Glomerular endothelial cell (primary cell): ENCODE data around the gene PRR15L. TPM values are rescaled to one million over a fixed set of nuclear protein-coding genes. Genes with fewer than 3 reads are reported as not detected.
"Not testable (repeated sequence)": the region's sequence is repeated elsewhere in the genome, so short reads cannot be mapped to it uniquely, and the experiment has no call there.

ENCODE experiments used
- DNase-seq: peaks from one replicate; pipeline ENCODE4 v3.0.0-alpha.2; 2011; ENCODE audit warnings: low read depth, low spot score; ENCODE audit errors: extremely low read depth
- total RNA-seq: library from RNA; depleted of rRNA; stranded (reverse); fragments of >200 nt; gene quantifications from 2 replicates; pipeline ENCODE4 v1.2.3, GENCODE V29; 2015

Gene PRR15L
- total RNA-seq, 1 donor from 2014 or later = not detected

DNA sequence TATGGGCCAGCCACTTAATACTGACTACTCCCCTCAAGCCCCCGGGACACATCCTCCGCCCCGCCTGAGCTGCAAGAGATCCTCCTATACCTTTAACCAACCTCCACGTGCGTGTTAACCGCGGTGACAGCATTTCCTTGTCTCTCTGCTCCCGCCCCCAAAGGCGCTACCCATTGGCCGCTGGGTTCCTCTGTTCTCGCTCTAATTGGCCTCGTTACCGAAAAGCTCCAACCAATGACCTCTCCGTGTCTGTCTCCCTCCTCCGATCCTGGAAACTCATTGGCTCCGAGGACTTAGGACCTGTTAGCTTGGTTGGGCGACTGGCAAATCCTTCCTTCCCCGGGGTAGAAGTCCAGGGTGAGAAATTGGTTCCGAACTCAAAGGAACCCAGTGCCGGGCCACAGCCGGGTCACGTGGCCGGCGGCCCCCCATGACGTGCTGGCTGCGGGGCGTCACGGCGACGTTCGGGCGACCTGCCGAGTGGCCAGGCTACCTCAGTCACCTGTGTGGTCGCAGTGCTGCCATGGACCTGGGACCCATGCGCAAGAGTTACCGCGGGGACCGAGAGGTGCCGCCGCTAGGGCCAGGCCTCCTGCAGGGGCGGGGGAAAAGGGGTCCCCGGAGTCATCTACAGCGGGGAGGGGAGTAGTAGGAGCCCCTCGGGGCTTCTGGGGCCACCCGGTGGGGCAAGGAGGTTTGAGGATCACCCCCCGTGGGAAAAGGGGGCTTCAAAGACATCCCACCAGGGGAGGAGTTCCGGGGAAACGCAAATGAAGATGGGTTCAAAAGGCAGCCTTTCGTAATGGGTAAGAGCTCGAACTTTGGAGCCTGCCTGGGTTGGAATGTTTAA lies 16.2 kb downstream of the PRR15L start, which contains the start of gene PNPO:
Gene PNPO, plus strand, starts transcription at position 326 of the 850 bp plus-strand sequence. Its CDS starts 105 bp downstream, at position 431.
- DNase-seq = peak; percentile 99

GRCh38 chr17:47937941-47938340 lies 19.7 kb downstream of the PRR15L start:
- DNase-seq = no peak

GRCh38 chr17:47935961-47936360 lies 21.7 kb downstream of the PRR15L start:
- DNase-seq = no peak

DNA sequence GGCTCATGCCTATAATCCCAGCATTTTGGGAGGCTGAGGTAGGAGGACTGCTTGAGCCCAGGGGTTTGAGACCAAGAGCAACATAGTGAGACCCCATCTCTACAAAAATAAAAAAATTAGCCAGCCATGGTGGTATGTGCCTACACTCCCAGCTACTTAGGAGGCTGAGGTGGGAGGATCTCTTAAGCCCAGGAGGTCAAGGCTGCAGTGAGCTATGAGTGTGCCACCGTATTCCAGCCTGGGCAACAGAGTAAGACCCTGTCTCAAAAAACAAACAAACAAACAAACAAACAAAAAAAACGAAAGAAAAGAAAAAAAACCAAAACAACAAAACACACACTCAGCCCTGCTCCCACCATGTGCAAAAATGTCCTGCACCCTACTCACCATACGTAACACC lies 22.2 kb downstream of the PRR15L start:
- DNase-seq = not testable (repeated sequence)

GRCh38 chr17:47934856-47935255 lies 22.8 kb downstream of the PRR15L start:
- no peak for DNase-seq

DNA sequence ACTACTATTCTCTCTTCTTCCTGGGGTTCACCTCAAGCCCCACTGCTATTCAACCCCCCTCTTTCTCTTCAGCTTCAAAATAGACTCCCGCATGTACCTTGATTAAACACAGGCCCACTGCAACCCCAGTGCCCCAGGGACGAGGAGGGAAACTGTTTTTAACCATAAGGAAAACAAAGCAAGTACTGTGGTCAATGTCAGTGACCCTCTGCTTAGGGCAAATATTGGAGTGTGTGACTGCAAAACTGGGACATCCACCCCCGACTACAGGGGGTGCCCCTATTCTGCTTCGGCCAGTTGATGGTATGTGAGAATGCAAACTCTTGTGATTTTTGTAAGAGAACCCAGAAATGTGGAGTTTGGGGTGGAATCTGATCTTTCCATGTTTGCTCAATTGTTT lies 25.8 kb downstream of the PRR15L start:
- no peak for DNase-seq

GRCh38 chr17:47929218-47930000 lies 28.3 kb downstream of the PRR15L start:
- DNase-seq = no peak

- DNase-seq = no peak
Measured at GRCh38 chr17:47928415-47928814, 29.3 kb downstream of the PRR15L start.

DNA sequence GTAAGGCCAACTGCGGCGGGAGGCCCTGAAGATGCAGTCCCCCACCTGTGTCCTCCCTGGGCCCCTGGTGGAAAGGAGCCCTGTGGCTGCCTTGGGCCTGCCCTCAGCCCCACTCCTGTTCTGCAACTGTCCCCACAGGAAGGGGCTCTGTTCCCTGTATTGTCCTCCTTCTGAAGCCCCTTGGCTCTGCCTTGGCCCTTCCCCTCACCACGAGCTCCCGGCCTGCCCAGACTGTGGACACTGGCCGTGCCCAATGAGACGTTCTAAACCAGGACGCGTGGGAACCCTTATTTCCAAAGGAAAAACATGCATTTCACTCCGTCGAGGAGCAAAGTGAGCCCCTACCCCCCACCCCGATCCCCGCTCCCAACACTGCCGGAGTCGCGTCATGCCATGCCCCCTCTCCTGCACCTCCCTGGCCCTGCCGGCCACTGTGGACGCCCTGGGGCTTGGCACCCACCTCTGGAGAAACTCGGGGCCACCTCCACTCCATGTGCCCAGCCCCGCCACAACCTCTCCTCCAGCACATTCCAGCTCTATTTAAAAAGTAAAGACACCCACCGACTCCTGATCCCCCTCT lies 29.8 kb downstream of the PRR15L start:
- DNase-seq = no peak

GRCh38 chr17:47925678-47925988 lies 32.0 kb downstream of the PRR15L start:
- DNase-seq = no peak

DNA sequence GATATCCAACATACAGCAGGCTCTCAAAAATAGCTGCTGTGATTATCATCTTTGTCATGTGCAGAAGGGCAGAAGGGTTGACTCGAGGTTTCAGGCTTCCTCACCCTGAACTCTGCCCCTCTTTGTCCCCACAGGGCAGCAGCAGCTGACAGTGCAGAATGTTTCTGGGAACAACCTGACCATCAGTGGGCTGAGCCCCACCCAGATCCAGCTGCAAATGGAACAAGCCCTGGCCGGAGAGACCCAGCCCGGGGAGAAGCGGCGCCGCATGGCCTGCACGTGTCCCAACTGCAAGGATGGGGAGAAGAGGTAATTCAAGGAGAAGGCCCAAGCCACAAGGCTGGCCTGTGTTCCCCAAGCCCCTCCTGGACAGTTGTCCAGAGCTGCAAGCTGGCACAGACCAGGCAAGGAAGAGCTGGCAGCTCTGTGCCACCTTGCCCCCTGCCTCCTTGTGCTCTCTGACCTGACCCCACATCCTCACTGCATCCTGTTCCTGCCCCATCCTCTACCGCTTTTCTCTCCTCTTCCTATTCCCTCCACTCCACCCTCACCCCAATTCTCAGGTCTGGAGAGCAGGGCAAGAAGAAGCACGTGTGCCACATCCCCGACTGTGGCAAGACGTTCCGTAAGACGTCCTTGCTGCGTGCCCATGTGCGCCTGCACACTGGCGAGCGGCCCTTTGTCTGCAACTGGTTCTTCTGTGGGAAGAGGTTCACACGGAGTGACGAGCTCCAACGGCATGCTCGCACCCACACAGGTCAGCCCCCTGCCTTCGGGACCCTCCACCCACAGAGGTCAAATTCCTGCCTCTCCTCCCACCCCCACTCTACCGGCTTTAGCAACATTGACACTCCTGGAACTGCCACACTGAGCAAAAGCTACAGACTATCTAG lies 32.7 kb downstream of the PRR15L start:
- no peak for DNase-seq

- not testable (repeated sequence) for DNase-seq
Measured at GRCh38 chr17:47919889-47920288, 37.8 kb downstream of the PRR15L start.

- DNase-seq = no peak
Measured at GRCh38 chr17:47918991-47919390, 38.7 kb downstream of the PRR15L start.

- DNase-seq = no peak
Measured at GRCh38 chr17:47918006-47918405, 39.7 kb downstream of the PRR15L start.

DNA sequence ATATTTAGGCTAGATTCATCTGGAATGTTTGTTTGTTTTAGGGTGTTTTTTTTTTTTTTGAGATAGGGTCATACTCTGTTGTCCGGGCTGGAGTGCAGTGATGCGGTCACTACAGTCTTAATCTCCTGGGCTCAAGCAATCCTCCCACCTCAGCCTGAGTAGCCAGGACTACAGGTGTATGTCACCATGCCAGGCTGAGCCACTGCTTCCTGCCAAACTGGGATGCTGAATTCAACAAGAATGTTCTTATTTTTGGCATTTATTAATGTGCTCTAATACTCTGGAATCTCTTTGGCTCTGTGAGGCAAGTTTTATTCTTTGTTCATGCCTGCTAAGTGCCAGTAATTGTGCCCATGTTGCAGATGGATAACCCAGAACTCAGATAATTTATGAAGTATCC lies 40.1 kb downstream of the PRR15L start:
- DNase-seq = no peak

DNA sequence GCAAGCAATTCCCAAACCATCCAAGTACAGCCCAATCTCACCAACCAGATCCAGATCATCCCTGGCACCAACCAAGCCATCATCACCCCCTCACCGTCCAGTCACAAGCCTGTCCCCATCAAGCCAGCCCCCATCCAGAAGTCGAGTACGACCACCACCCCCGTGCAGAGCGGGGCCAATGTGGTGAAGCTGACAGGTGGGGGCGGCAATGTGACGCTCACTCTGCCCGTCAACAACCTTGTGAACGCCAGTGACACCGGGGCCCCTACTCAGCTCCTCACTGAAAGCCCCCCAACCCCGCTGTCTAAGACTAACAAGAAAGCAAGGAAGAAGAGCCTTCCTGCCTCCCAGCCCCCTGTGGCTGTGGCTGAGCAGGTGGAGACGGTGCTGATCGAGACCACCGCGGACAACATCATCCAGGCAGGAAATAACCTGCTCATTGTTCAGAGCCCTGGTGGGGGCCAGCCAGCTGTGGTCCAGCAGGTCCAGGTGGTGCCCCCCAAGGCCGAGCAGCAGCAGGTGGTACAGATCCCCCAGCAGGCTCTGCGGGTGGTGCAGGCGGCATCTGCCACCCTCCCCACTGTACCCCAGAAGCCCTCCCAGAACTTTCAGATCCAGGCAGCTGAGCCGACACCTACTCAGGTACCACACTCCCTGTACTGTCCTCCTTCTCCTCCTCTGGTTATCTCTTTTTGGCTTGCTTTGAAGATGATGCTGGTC lies 41.0 kb downstream of the PRR15L start:
- no peak for DNase-seq

DNA sequence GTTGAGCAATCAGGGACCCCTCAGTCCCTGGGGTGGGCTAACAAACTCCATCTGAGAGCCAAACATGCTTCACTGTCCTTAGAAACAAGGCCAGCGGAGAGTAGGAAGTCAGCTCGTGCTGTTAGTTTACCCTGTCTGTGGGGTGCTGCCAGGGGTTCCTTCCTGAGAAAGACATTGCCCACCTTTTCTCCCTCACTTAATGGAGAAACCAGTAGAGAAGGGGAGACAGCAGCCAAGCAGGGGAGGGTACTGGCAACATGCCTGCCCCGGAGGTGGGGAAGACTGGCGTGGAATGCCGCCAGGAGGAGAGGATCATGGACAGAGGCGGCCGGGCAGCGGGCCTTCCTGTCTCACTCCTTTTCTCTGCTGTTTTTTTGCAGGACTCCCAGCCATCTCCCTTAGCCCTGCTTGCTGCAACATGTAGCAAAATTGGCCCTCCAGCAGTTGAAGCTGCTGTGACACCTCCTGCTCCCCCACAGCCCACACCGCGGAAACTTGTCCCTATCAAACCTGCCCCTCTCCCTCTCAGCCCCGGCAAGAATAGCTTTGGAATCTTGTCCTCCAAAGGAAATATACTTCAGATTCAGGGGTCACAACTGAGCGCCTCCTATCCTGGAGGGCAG lies 41.8 kb downstream of the PRR15L start:
- no peak for DNase-seq

DNA sequence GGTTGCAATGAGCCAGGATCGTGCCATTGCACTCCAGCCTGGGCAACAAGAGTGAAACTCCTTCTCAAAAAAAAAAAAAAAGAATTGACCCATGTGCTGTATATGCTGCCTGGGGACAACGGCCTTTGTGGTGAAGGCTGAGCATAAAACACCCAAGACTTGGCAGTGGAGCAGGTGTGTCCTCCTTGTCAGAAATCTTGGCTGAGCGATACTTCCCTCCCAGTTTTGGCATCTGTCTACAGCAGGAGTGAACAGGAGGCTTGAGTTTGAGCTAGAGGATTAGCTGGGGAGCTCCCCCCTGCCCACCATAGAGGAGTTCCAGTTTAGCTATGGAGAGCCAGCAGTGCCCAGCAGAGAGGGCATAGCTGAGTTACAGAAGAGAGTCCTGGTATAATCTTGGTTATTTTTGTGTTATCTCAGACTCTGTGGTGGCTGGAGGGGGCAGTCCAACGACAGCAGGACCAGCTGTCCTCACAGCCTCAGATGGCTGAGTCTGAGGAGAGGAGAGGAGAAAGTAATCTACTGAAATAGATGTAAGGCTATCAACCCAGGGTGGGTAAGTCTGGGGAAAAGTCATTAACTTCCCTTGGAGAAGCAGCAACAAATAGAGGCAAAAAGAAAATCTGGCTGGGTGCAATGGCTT lies 43.3 kb downstream of the PRR15L start:
- no peak for DNase-seq

DNA sequence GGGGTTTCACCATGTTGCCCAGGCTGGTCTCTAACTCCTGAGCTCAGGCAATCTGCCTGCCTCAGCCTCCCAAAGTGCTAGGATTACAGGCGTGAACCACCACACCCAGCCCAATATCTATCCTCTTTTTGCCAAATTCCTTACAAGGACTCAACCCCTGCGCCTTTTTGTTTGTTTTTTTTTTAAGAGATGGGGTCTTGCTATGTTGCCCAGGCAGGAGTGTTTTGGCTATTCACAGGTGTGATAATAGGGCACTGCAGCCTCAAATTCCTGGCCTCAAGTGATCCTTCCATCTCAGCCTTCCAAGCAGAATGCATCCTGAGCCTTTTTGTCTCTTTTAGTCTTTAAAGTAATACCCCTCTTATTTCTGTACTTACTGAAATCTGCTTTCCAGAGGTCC lies 44.6 kb downstream of the PRR15L start:
- DNase-seq = no peak
